ENCODE data around the gene PRDM15. TPM values are rescaled to one million over a fixed set of nuclear protein-coding genes. Genes with fewer than 3 reads are reported as not detected.

Gene PRDM15
- polyA plus RNA-seq, 3 donors: 0.19 to 19.0 (median 0.74) TPM

DNA sequence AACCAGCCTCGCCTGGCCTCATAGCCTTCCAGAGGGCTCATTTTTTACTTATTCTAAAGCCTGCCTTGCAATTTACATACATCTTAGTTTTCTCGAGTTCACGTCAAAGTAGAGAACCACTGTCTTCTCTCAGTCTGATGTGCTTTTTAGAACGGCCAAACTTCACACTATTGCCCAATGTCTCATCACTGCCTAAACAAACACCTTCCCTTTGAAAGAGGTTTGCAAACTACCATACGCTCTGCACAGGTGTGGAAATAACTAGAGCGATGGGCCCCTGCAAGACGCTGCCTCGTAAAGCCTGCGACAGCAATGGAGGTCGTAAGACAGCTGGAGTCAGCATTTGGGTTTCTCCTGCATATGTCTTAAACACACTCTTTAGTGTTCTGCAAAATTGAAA is 22.6 kb downstream of the PRDM15 start:
- Mint-ChIP-seq H3K9me3 (no peaks in the 10 kb centered on the region), H3K4me1 (no peaks in the 10 kb centered on the region), H3K27ac (peak overlapping the region in 1 of 7 donors; percentile 0), H3K36me3 (peaks cover 55 to 65% of the 10 kb centered on the region in 2 donors), H3K27me3 (ENCODE audit: low read depth in 3 of 3) (peaks cover 0 to 2% (median 0%) of the 10 kb centered on the region in 3 donors), H3K4me3 (no peak overlapping the region)
- Histone ChIP-seq H3K79me2 (ENCODE audit: insufficient read depth, low read length) (no peaks in the 10 kb centered on the region), H3K9me3 (replicated peaks in 1 of 2; ENCODE audit: control insufficient read depth in 1 of 2, insufficient read depth in 1 of 2, low read length in 2 of 2) (no peaks in the 10 kb centered on the region), H2AFZ (ENCODE audit: insufficient read depth, low read depth, low read length, poor library complexity, severe bottlenecking) (no peak overlapping the region), H4K20me1 (ENCODE audit: insufficient read depth, low read length) (peaks cover 2% of the 10 kb centered on the region), H3K27ac (ENCODE audit: low read depth in 1 of 2, low read length in 2 of 2) (no peak overlapping the region), H3K27me3 (ENCODE audit: control insufficient read depth in 2 of 2, insufficient read depth in 2 of 2, low read length in 2 of 2) (no peaks in the 10 kb centered on the region), H3K4me2 (replicated peaks; ENCODE audit: extremely low read depth, low read length, poor library complexity, severe bottlenecking) (no peak overlapping the region), H3K4me3 (replicated peaks in 1 of 3; ENCODE audit: low read depth in 2 of 3, low read length in 3 of 3) (no peak overlapping the region), H3K4me1 (ENCODE audit: control insufficient read depth in 1 of 2, insufficient read depth in 2 of 2, low read length in 2 of 2) (no peaks in the 10 kb centered on the region), H3K9ac (ENCODE audit: insufficient read depth, low read length, poor library complexity, severe bottlenecking) (no peak overlapping the region), H3K36me3 (replicated peaks in 1 of 2; ENCODE audit: control insufficient read depth in 1 of 2, insufficient read depth in 2 of 2, low read length in 2 of 2) (peaks cover 59 to 70% of the 10 kb centered on the region in 2 donors)
- DNase-seq: no peak
- intact Hi-C loops (cut with micrococcal nuclease): no loop called here
- WGBS (ENCODE audit: insufficient coverage): 100% methylated on average over 7 of the region's 10 CpGs
- TF ChIP-seq, protein P1, sequence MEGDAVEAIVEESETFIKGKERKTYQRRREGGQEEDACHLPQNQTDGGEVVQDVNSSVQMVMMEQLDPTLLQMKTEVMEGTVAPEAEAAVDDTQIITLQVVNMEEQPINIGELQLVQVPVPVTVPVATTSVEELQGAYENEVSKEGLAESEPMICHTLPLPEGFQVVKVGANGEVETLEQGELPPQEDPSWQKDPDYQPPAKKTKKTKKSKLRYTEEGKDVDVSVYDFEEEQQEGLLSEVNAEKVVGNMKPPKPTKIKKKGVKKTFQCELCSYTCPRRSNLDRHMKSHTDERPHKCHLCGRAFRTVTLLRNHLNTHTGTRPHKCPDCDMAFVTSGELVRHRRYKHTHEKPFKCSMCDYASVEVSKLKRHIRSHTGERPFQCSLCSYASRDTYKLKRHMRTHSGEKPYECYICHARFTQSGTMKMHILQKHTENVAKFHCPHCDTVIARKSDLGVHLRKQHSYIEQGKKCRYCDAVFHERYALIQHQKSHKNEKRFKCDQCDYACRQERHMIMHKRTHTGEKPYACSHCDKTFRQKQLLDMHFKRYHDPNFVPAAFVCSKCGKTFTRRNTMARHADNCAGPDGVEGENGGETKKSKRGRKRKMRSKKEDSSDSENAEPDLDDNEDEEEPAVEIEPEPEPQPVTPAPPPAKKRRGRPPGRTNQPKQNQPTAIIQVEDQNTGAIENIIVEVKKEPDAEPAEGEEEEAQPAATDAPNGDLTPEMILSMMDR (IDR thresholded peaks at IDR 0.05): no peak

DNA sequence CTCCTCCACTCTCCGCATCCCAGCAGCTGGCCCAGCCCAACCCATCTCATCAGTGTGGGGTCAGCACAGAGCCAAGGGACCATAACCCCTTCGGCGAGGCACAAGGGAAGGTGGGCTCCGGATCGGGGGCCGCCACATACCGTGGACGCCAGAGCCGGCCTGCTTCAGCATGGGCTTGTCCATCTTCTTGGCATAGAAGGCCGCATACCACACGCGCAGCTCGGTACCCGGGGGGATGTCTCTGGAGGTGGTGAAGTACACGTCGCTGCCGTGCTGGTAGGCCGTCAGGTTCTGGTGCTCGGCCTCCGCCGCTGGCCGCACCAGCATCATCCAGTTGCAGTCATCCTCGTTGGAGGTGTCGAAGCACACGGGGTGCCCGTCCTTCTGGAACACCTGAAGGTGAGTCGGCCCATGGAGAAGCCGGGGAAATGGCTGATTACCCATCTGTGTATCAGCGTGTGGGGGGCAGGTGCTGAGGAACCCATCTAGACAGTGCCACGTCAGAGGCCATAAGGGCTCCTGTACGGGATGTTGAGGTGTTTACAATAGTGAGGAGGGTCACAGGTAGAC is 24.6 kb downstream of the PRDM15 start:
- Histone ChIP-seq H2AFZ (ENCODE audit: insufficient read depth, low read depth, low read length, poor library complexity, severe bottlenecking) (no peak overlapping the region), H3K79me2 (ENCODE audit: insufficient read depth, low read length) (no peaks in the 10 kb centered on the region), H3K9ac (ENCODE audit: insufficient read depth, low read length, poor library complexity, severe bottlenecking) (no peak overlapping the region), H3K36me3 (replicated peaks in 1 of 2; ENCODE audit: control insufficient read depth in 1 of 2, insufficient read depth in 2 of 2, low read length in 2 of 2) (peaks cover 64 to 68% of the 10 kb centered on the region in 2 donors), H3K27me3 (ENCODE audit: control insufficient read depth in 2 of 2, insufficient read depth in 2 of 2, low read length in 2 of 2) (no peaks in the 10 kb centered on the region), H3K4me2 (replicated peaks; ENCODE audit: extremely low read depth, low read length, poor library complexity, severe bottlenecking) (no peak overlapping the region), H3K4me1 (ENCODE audit: control insufficient read depth in 1 of 2, insufficient read depth in 2 of 2, low read length in 2 of 2) (no peaks in the 10 kb centered on the region), H3K9me3 (replicated peaks in 1 of 2; ENCODE audit: control insufficient read depth in 1 of 2, insufficient read depth in 1 of 2, low read length in 2 of 2) (no peaks in the 10 kb centered on the region), H3K27ac (ENCODE audit: low read depth in 1 of 2, low read length in 2 of 2) (no peak overlapping the region), H3K4me3 (replicated peaks in 1 of 3; ENCODE audit: low read depth in 2 of 3, low read length in 3 of 3) (no peak overlapping the region), H4K20me1 (ENCODE audit: insufficient read depth, low read length) (no peaks in the 10 kb centered on the region)
- Mint-ChIP-seq H3K36me3 (peaks cover 62 to 71% of the 10 kb centered on the region in 2 donors), H3K4me3 (no peak overlapping the region), H3K27me3 (ENCODE audit: low read depth in 3 of 3) (peaks cover 0 to 2% (median 0%) of the 10 kb centered on the region in 3 donors), H3K9me3 (no peaks in the 10 kb centered on the region), H3K4me1 (no peaks in the 10 kb centered on the region), H3K27ac (no peak overlapping the region)
- no peak for DNase-seq
- WGBS (ENCODE audit: insufficient coverage): 96% methylated on average over 30 of the region's 31 CpGs
- TF ChIP-seq, protein P1 (IDR thresholded peaks at IDR 0.05): no peak
- intact Hi-C loops (cut with micrococcal nuclease): no loop called here
